Ureter (tissue), 1 donor: ENCODE results near the gene HADHB. TPM values are rescaled to one million over a fixed set of nuclear protein-coding genes. Genes with fewer than 3 reads are reported as not detected.
"Not testable (repeated sequence)": the region's sequence is repeated elsewhere in the genome, so short reads cannot be mapped to it uniquely, and the experiment has no call there.

ENCODE experiments used
- DNase-seq: peaks from one replicate; pipeline ENCODE4 v3.0.0-alpha.2; 2020; ENCODE audit warnings: low spot score
- total RNA-seq: library from RNA; stranded (reverse); gene quantifications from one replicate; pipeline ENCODE4 v1.2.4, GENCODE V29; 2023
- donor health status: DM: yes; HTN: yes; CAD: no.

The HADHB gene
- total RNA-seq, 1 donor from 2014 or later, result 151 TPM

DNA sequence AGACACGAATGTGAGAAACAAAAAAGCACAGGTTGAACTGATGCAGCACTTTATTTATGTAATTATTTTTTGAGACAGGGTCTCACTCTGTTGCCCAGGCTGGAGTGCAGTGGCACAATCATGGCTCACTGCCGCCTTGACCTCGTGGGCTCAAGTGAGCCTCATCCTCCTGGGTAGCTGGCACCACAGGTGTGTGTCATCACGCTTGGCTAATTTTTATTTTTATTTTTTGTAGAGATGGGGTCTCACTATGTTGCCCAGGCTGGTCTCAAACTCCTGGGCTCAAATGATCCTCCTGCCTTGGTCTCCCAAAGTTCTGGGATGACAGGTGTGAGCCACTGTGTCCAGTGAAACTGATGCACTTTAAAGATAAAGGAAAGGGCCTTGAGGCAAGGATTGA, 84.3 kb downstream of the HADHB start:
- DNase-seq, result not testable (repeated sequence)

GRCh38 chr2:26330114-26330549, 85.4 kb downstream of the HADHB start:
- DNase-seq, result peak; percentile 91

- no peak for DNase-seq
These were observed 85.9 kb downstream of the HADHB start for GRCh38 chr2:26330604-26331003.

DNA sequence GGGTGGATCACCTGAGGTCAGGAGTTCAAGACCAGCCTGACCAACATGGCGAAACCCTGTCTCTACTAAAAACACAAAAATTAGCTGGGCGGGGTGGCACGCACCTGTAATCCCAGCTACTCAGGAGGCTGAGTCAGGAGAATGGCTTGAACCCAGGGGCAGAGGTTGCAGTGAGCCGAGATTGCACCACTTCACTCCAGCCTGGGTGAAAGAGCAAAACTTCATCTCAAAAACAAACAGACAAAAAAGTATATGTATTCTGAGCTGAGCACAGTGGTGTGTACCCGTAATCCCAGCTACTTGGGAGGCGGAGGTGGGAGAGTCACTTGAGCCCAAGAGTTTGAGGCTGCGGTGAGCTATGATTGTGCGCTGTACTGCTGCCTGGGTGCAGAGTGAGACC, 86.6 kb downstream of the HADHB start:
- not testable (repeated sequence) for DNase-seq

GRCh38 chr2:26333293-26333692, 88.6 kb downstream of the HADHB start:
- DNase-seq, result no peak

- DNase-seq, result no peak
These were observed 90.5 kb downstream of the HADHB start for GRCh38 chr2:26335231-26335630.

- no peak for DNase-seq
These were observed 92.0 kb downstream of the HADHB start for GRCh38 chr2:26336719-26337118.

DNA sequence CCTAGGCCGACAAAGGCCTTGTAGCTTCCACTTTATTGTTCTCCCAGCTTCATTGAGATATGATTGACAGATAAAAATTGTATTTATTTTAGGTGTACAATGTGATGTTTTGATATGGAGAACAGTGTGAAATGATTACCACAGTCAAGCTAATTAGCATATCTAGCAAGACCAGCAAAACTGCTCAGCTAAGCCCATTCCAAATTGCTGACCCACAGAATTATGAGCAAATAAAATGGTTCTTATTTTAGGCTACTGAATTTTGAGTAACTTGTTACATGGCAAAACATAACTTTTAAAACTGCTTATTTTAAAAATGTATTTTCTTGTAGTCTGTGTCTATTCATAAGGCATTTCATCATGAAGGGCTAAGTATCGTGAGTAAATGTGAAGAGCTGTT, 92.6 kb downstream of the HADHB start:
- no peak for DNase-seq

Other genes with a start within 250 kb of the HADHB start
- gene RAB10, start 210.9 kb upstream of the HADHB start, total RNA-seq, result 180 TPM
- 4.3 TPM for gene GAREM2, start 71.9 kb upstream of the HADHB start, total RNA-seq
- 154 TPM for gene HADHA, start 307 bp upstream of the HADHB start, total RNA-seq
- gene SELENOI, start 101.2 kb downstream of the HADHB start, total RNA-seq, result 35.7 TPM
- gene ADGRF3, start 101.8 kb downstream of the HADHB start, total RNA-seq, result 0.89 TPM
- gene DRC1, start 157.0 kb downstream of the HADHB start, total RNA-seq, result not detected
- gene OTOF, start 233.2 kb downstream of the HADHB start, total RNA-seq, result 0.29 TPM